Measurements from ENCODE around the gene TEKT3. TPM values are rescaled to one million over a fixed set of nuclear protein-coding genes. Genes with fewer than 3 reads are reported as not detected.

TEKT3 gene
- polyA plus RNA-seq, 3 donors, result not detected

GRCh38 chr17:15287538-15288267, 53.7 kb downstream of the TEKT3 start:
- Mint-ChIP-seq H3K27ac (no peak overlapping the region), H3K9me3 (peaks cover 0 to 8% (median 3%) of the 10 kb centered on the region in 7 donors), H3K4me3 (no peak overlapping the region), H3K27me3 (ENCODE audit: low read depth in 3 of 3) (peaks cover 4 to 27% (median 12%) of the 10 kb centered on the region in 3 donors), H3K36me3 (no peaks in the 10 kb centered on the region), H3K4me1 (no peaks in the 10 kb centered on the region)
- Histone ChIP-seq H3K27me3 (ENCODE audit: control insufficient read depth in 2 of 2, insufficient read depth in 2 of 2, low read length in 2 of 2) (peaks cover 0 to 2% of the 10 kb centered on the region in 2 donors), H3K4me2 (replicated peaks; ENCODE audit: extremely low read depth, low read length, poor library complexity, severe bottlenecking) (no peak overlapping the region), H3K79me2 (ENCODE audit: insufficient read depth, low read length) (no peaks in the 10 kb centered on the region), H3K9me3 (replicated peaks in 1 of 2; ENCODE audit: control insufficient read depth in 1 of 2, insufficient read depth in 1 of 2, low read length in 2 of 2) (no peaks in the 10 kb centered on the region), H3K4me3 (replicated peaks in 1 of 3; ENCODE audit: low read depth in 2 of 3, low read length in 3 of 3) (no peak overlapping the region), H4K20me1 (ENCODE audit: insufficient read depth, low read length) (no peaks in the 10 kb centered on the region), H2AFZ (ENCODE audit: insufficient read depth, low read depth, low read length, poor library complexity, severe bottlenecking) (no peak overlapping the region), H3K4me1 (ENCODE audit: control insufficient read depth in 1 of 2, insufficient read depth in 2 of 2, low read length in 2 of 2) (no peaks in the 10 kb centered on the region), H3K36me3 (replicated peaks in 1 of 2; ENCODE audit: control insufficient read depth in 1 of 2, insufficient read depth in 2 of 2, low read length in 2 of 2) (no peaks in the 10 kb centered on the region), H3K27ac (ENCODE audit: low read depth in 1 of 2, low read length in 2 of 2) (no peak overlapping the region), H3K9ac (ENCODE audit: insufficient read depth, low read length, poor library complexity, severe bottlenecking) (no peak overlapping the region)
- TF ChIP-seq CTCF (IDR thresholded peaks at IDR 0.05), result no peak
- WGBS (ENCODE audit: insufficient coverage), result 88% methylated on average over 2 of the region's 4 CpGs
- no peak for DNase-seq
- intact Hi-C loops (cut with micrococcal nuclease), result no loop called here

- Mint-ChIP-seq H3K27me3 (ENCODE audit: low read depth in 3 of 3) (peaks cover 4 to 24% (median 4%) of the 10 kb centered on the region in 3 donors), H3K4me3 (no peak overlapping the region)
- intact Hi-C loops (cut with micrococcal nuclease), result no loop called here
Observed at GRCh38 chr17:15285466-15285865, 55.9 kb downstream of the TEKT3 start.

More at GRCh38 chr17:15285466-15285865, 55.9 kb downstream of the TEKT3 start:
- H3K9me3 ChIP-seq (replicated peaks in 1 of 2; ENCODE audit: control insufficient read depth in 1 of 2, insufficient read depth in 1 of 2, low read length in 2 of 2), result no peaks in the 10 kb centered on the region
- WGBS (ENCODE audit: insufficient coverage), result 97% methylated on average over 4 of the region's 6 CpGs
- peaks cover 0 to 13% (median 3%) of the 10 kb centered on the region in 7 donors for H3K9me3 Mint-ChIP-seq
- no peak for TF ChIP-seq CTCF (IDR thresholded peaks at IDR 0.05)
- no peak overlapping the region for H3K27ac Mint-ChIP-seq
- no peak overlapping the region for H3K4me3 ChIP-seq (replicated peaks in 1 of 3; ENCODE audit: low read depth in 2 of 3, low read length in 3 of 3)
- no peaks in the 10 kb centered on the region for H4K20me1 ChIP-seq (ENCODE audit: insufficient read depth, low read length)
- no peaks in the 10 kb centered on the region for H3K4me1 ChIP-seq (ENCODE audit: control insufficient read depth in 1 of 2, insufficient read depth in 2 of 2, low read length in 2 of 2)
- DNase-seq, result no peak
- no peaks in the 10 kb centered on the region for H3K36me3 Mint-ChIP-seq
- no peaks in the 10 kb centered on the region for H3K79me2 ChIP-seq (ENCODE audit: insufficient read depth, low read length)
- H3K9ac ChIP-seq (ENCODE audit: insufficient read depth, low read length, poor library complexity, severe bottlenecking), result no peak overlapping the region
- H3K4me2 ChIP-seq (replicated peaks; ENCODE audit: extremely low read depth, low read length, poor library complexity, severe bottlenecking), result no peak overlapping the region
- H3K36me3 ChIP-seq (replicated peaks in 1 of 2; ENCODE audit: control insufficient read depth in 1 of 2, insufficient read depth in 2 of 2, low read length in 2 of 2), result no peaks in the 10 kb centered on the region
- H3K27me3 ChIP-seq (ENCODE audit: control insufficient read depth in 2 of 2, insufficient read depth in 2 of 2, low read length in 2 of 2), result peaks cover 0 to 5% of the 10 kb centered on the region in 2 donors
- H3K4me1 Mint-ChIP-seq, result no peaks in the 10 kb centered on the region
- H2AFZ ChIP-seq (ENCODE audit: insufficient read depth, low read depth, low read length, poor library complexity, severe bottlenecking), result no peak overlapping the region
- no peak overlapping the region for H3K27ac ChIP-seq (ENCODE audit: low read depth in 1 of 2, low read length in 2 of 2)

Data from CD14-positive monocyte (primary cell).